H1 (cell line): Measurements from ENCODE around the gene B9D2. TPM values are rescaled to one million over a fixed set of nuclear protein-coding genes. Genes with fewer than 3 reads are reported as not detected.

Experiments used
- CTCF ChIA-PET: fragments of 300-600 bp; sonication (Branson Sonifier 250); formaldehyde crosslinking; loops from one replicate; lab custom pipeline; 2021; ENCODE audit not compliant: partially characterized antibody; lab: Charles Lee
- POLR2A ChIA-PET: fragments of 300-600 bp; sonication (Branson Sonifier 250); formaldehyde crosslinking; loops from one replicate; lab custom pipeline; 2021; ENCODE audit warnings: inconsistent platforms; ENCODE audit not compliant: partially characterized antibody; lab: Charles Lee
- DNase-seq, 2 experiments: peaks; one replicate each; pipeline versions ENCODE4 v3.0.0 to v3.0.0-alpha.2; 2010 to 2022; ENCODE audit warnings: low spot score in 2 of 2, low read depth in 1 of 2, mixed read lengths in 1 of 2
- FAIRE-seq: peaks from 2 replicates; lab custom pipeline; 2011; peaks lifted over from hg19 to GRCh38; lab: Jason Lieb, UNC
- H2AFZ ChIP-seq: 2 replicates; pipeline ENCODE4 v1.8.1; 2012; ENCODE audit warnings: low read length, inconsistent platforms
- H2AK5ac ChIP-seq: 2 replicates; pipeline ENCODE4 v1.6.1; 2013; ENCODE audit warnings: low read depth, low read length
- H2BK120ac ChIP-seq: replicated peaks from 2 replicates; pipeline ENCODE3; 2013; ENCODE audit warnings: low read depth, low read length, inconsistent platforms
- H2BK12ac ChIP-seq: 2 replicates; pipeline ENCODE4 v1.6.1; 2013; ENCODE audit warnings: low read depth, low read length
- H2BK15ac ChIP-seq: 2 replicates; pipeline ENCODE4 v1.6.1; 2013; ENCODE audit warnings: low read length
- H2BK20ac ChIP-seq: 2 replicates; pipeline ENCODE4 v1.6.1; 2013; ENCODE audit warnings: low read length
- H2BK5ac ChIP-seq: 2 replicates; pipeline ENCODE4 v1.6.1; 2013; ENCODE audit warnings: low read depth, low read length
- H3K14ac ChIP-seq: 2 replicates; pipeline ENCODE4 v1.6.1; 2013; ENCODE audit warnings: inconsistent platforms; ENCODE audit not compliant: insufficient read length
- H3K18ac ChIP-seq: 2 replicates; pipeline ENCODE4 v1.6.1; 2013; ENCODE audit warnings: low read length; ENCODE audit errors: extremely low read depth
- H3K23ac ChIP-seq: 2 replicates; pipeline ENCODE4 v1.6.1; 2013; ENCODE audit warnings: inconsistent platforms; ENCODE audit not compliant: insufficient read length
- H3K23me2 ChIP-seq: 2 replicates; pipeline ENCODE4 v1.6.1; 2013; ENCODE audit warnings: low read depth, low read length
- H3K27ac ChIP-seq: 2 replicates; pipeline ENCODE4 v1.6.1; 2011; ENCODE audit warnings: low read depth, low read length, inconsistent platforms
- H3K27me3 ChIP-seq, 4 experiments: replicated peaks in 1 of 4; 1 replicate in 1 of 4; 2 replicates in 3 of 4; pipeline versions ENCODE4 v1.6.1 to v1.8.1; 2011 to 2013; ENCODE audit warnings: low read length in 3 of 4, mild to moderate bottlenecking in 3 of 4, inconsistent platforms in 2 of 4, mixed read lengths in 2 of 4, moderate library complexity in 1 of 4; ENCODE audit not compliant: control insufficient read depth in 3 of 4, insufficient read depth in 3 of 4; ENCODE audit errors: extremely low read depth in 1 of 4
- H3K36me3 ChIP-seq, 4 experiments: 2 replicates each; pipeline versions ENCODE4 v1.6.1 to v1.8.1; 2011 to 2013; ENCODE audit warnings: mild to moderate bottlenecking in 4 of 4, low read length in 3 of 4, moderate library complexity in 2 of 4, control low read depth in 1 of 4, inconsistent platforms in 1 of 4; ENCODE audit not compliant: insufficient read depth in 4 of 4, control insufficient read depth in 2 of 4
- H3K4ac ChIP-seq: replicated peaks from 2 replicates; pipeline ENCODE3; 2013; ENCODE audit warnings: low read length, low read depth, mixed read lengths, inconsistent platforms; ENCODE audit not compliant: insufficient read length
- H3K4me1 ChIP-seq, 4 experiments: replicated peaks in 1 of 4; 1 replicate in 1 of 4; 2 replicates in 3 of 4; pipeline versions ENCODE4 v1.6.1 to v1.8.1; 2011 to 2013; ENCODE audit warnings: low read length in 3 of 4, inconsistent platforms in 2 of 4, mixed read lengths in 1 of 4; ENCODE audit not compliant: insufficient read depth in 4 of 4, control insufficient read depth in 3 of 4
- H3K4me2 ChIP-seq, 2 experiments: 2 replicates each; pipeline versions ENCODE4 v1.6.1 to v1.8.1; 2011 to 2013; ENCODE audit warnings: low read depth in 2 of 2, low read length in 2 of 2, control low read depth in 1 of 2, inconsistent platforms in 1 of 2, mild to moderate bottlenecking in 1 of 2; ENCODE audit not compliant: insufficient read depth in 1 of 2
- H3K4me3 ChIP-seq, 4 experiments: fragments of 200-600, 300-600 bp in 1 of 4; sonication (generic), shearing (Covaris generic), sonication (Bioruptor Twin) in 1 of 4; 2 replicates each; pipeline versions ENCODE4 v1.5.1 to v1.8.1; 2011 to 2016; ENCODE audit warnings: low read length in 4 of 4, low read depth in 3 of 4, control low read depth in 2 of 4, inconsistent platforms in 2 of 4, mild to moderate bottlenecking in 2 of 4, mixed read lengths in 1 of 4, moderate library complexity in 1 of 4; ENCODE audit not compliant: insufficient read depth in 2 of 4; ENCODE audit errors: extremely low read depth in 1 of 4
- H3K56ac ChIP-seq: replicated peaks from 2 replicates; pipeline ENCODE3; 2013; ENCODE audit warnings: low read depth, mild to moderate bottlenecking, mixed read lengths, low read length, inconsistent platforms; ENCODE audit not compliant: insufficient read length
- H3K79me1 ChIP-seq: 2 replicates; pipeline ENCODE4 v1.6.1; 2013; ENCODE audit warnings: low read depth, low read length, control low read depth
- H3K79me2 ChIP-seq, 2 experiments: 2 replicates each; pipeline versions ENCODE4 v1.6.1 to v1.8.1; 2012 to 2013; ENCODE audit warnings: low read length in 2 of 2, mild to moderate bottlenecking in 2 of 2, inconsistent platforms in 1 of 2; ENCODE audit not compliant: insufficient read depth in 2 of 2, control insufficient read depth in 1 of 2
- H3K9ac ChIP-seq, 4 experiments: replicated peaks in 1 of 4; 1 replicate in 1 of 4; 2 replicates in 3 of 4; pipeline versions ENCODE4 v1.6.1 to v1.8.1; 2011 to 2013; ENCODE audit warnings: low read depth in 3 of 4, low read length in 3 of 4, control low read depth in 2 of 4, mild to moderate bottlenecking in 2 of 4, moderate library complexity in 2 of 4, inconsistent platforms in 1 of 4; ENCODE audit errors: extremely low read depth in 1 of 4
- H3K9me3 ChIP-seq, 2 experiments: 2 replicates each; pipeline versions ENCODE4 v1.6.1 to v1.8.1; 2012 to 2013; ENCODE audit warnings: mild to moderate bottlenecking in 2 of 2, moderate library complexity in 2 of 2, control low read depth in 1 of 2, inconsistent platforms in 1 of 2, low read depth in 1 of 2, low read length in 1 of 2, mixed read lengths in 1 of 2; ENCODE audit not compliant: insufficient read depth in 2 of 2
- H4K20me1 ChIP-seq, 2 experiments: replicated peaks in 1 of 2; 2 replicates each; pipeline versions ENCODE3 to v1.8.1; 2011 to 2013; ENCODE audit warnings: inconsistent platforms in 2 of 2, low read length in 2 of 2, mild to moderate bottlenecking in 1 of 2; ENCODE audit not compliant: insufficient read depth in 2 of 2, control insufficient read depth in 1 of 2
- H4K5ac ChIP-seq: 2 replicates; pipeline ENCODE4 v1.6.1; 2013; ENCODE audit warnings: low read length, low read depth, mixed read lengths, inconsistent platforms; ENCODE audit not compliant: insufficient read length
- H4K8ac ChIP-seq: 2 replicates; pipeline ENCODE4 v1.8.0; 2013; ENCODE audit warnings: mild to moderate bottlenecking, moderate library complexity, low read length, inconsistent platforms; ENCODE audit not compliant: insufficient read depth; ENCODE audit errors: extremely low read depth
- H4K91ac ChIP-seq: replicated peaks from 2 replicates; pipeline ENCODE3; 2013; ENCODE audit warnings: low read length, mixed read lengths, inconsistent platforms; ENCODE audit not compliant: insufficient read length
- BRCA1 ChIP-seq: IDR thresholded peaks from 2 replicates; pipeline ENCODE4 v1.6.1; 2012; ENCODE audit warnings: low read depth, low read length, improper control_type of control experiment
- JUND ChIP-seq: IDR thresholded peaks from 2 replicates; pipeline ENCODE4 v1.6.1; 2011; ENCODE audit warnings: mild to moderate bottlenecking, improper control_type of control experiment, low read length
- WGBS, 2 experiments: shearing (Covaris generic) in 1 of 2; methylation state at CpG; one replicate each; pipeline versions ENCODE4 v1.1.6 to v1.1.7; 2013 to 2015; ENCODE audit warnings: low lambda C conversion rate in 2 of 2, mixed read lengths in 2 of 2, inconsistent platforms in 1 of 2, low coverage in 1 of 2, missing lambda C conversion rate in 1 of 2; ENCODE audit not compliant: insufficient replicate concordance in 2 of 2, insufficient coverage in 1 of 2, insufficient read length in 1 of 2; ENCODE audit errors: extremely low coverage in 1 of 2, missing lambda C conversion rate in 1 of 2; 5-methylcytosine and 5-hydroxymethylcytosine counted together
- polyA plus RNA-seq, 7 experiments: library from polyadenylated mRNA; depleted of rRNA in 3 of 7; stranded (reverse) in 5 of 7; unstranded in 2 of 7; fragments of >200 nt in 5 of 7; fragments of 200-250 nt in 2 of 7; gene quantifications; 1 replicate in 5 of 7; 2 replicates in 1 of 7; 4 replicates in 1 of 7; pipeline versions ENCODE4 v1.2.1 to v1.2.3, GENCODE V29; 2011 to 2013; ENCODE audit warnings: missing spikeins in 2 of 7, mixed read lengths in 2 of 7
- total RNA-seq: library from RNA; stranded (reverse); fragmentation: NEBNext Ultra II Directional; extraction: Animal tissue kit (Norgen Biotek cat#: 25700); gene quantifications from 2 replicates; pipeline ENCODE4 v1.2.1, GENCODE V29; 2021

B9D2 gene
- total and polyA plus RNA-seq, 2 of the 8 experiments (the other 6 are each of a cell fraction or from before 2014, with no cell fraction given), result 4.9 to 6.3 TPM

- Histone ChIP-seq H3K27me3 (no peaks in the 10 kb centered on the region; a peak in 1 of 7 replicates), H3K56ac (no peak overlapping the region), H3K4me1 (peaks cover 0 to 5% (median 1%) of the 10 kb centered on the region in 4 experiments; a peak in 5 of 7 replicates), H2AFZ (no peak overlapping the region), H3K23me2 (no peaks in the 10 kb centered on the region), H4K20me1 (peaks cover 0 to 5% of the 10 kb centered on the region in 2 experiments), H3K79me1 (no peaks in the 10 kb centered on the region), H3K4ac (no peak overlapping the region), H3K79me2 (no peaks in the 10 kb centered on the region), H3K23ac (no peak overlapping the region), H2AK5ac (no peak overlapping the region), H3K27ac (no peak overlapping the region), H4K5ac (no peak overlapping the region), H3K9ac (no peak overlapping the region), H2BK15ac (no peak overlapping the region), H2BK5ac (no peak overlapping the region), H2BK120ac (no peak overlapping the region), H3K36me3 (peaks cover 0 to 5% (median 2%) of the 10 kb centered on the region in 4 experiments; a peak in 4 of 8 replicates), H3K14ac (no peak overlapping the region), H3K4me3 (no peak overlapping the region), H3K18ac (no peak overlapping the region), H3K9me3 (no peaks in the 10 kb centered on the region), H4K91ac (no peak overlapping the region), H2BK20ac (no peak overlapping the region), H3K4me2 (no peak overlapping the region), H2BK12ac (no peak overlapping the region), H4K8ac (no peak overlapping the region)
- TF ChIP-seq JUND (0 out of 2 replicates have a peak, but pooled peaks have one; percentile 25), BRCA1 (no peak)
- CTCF ChIA-PET, result interaction anchor here (0.8 to 4.9 kb wide), 5 partner anchors 9 to 96 kb away, joined by 3 to 34 read pairs (median 7); partner anchors contain the start of gene B3GNT8
- POLR2A ChIA-PET, result interaction anchor here (0.6 to 1.4 kb wide), 7 partner anchors 9 to 57 kb away, joined by 3 to 4 read pairs (median 3); partner anchors contain the start of gene DMAC2
- no peak for FAIRE-seq
- WGBS, 2 experiments, result 88% methylated on average over 4 of the region's 4 CpGs; no CpG with 5 or more reads in 1 of the 2 experiments
- no peak for DNase-seq
Observed at GRCh38 chr19:41409288-41409687, 45.3 kb upstream of the B9D2 start.
